ENCODE results near the gene CACNA1D. TPM values are rescaled to one million over a fixed set of nuclear protein-coding genes. Genes with fewer than 3 reads are reported as not detected.

Gene CACNA1D
- total and polyA plus RNA-seq, 2 donors: 0.57 to 0.66 TPM

DNA sequence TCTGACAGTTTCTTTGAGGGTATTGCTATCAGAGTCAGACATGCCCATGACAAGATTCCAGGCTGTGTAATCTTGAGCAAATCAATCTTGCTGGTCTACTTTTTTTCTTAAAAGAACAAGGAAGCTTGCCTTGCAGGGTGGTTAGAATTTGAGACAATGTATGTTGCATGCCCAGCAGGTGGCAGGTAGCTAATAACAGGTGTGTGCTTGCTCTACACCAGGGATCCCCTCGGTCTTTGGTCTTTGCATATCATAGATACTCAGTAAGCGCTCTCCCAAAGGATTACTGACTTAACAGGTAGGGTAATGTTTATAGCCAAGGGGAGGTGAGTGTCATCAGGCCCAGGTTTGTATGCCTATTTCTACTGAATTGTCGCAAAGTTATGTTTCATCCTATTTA is 37.3 kb downstream of the CACNA1D start:
- no peak for DNase-seq (ENCODE audit: low read depth in 6 of 9, low spot score in 9 of 9)
- WGBS: 89% methylated on average over 3 of the region's 3 CpGs

DNA sequence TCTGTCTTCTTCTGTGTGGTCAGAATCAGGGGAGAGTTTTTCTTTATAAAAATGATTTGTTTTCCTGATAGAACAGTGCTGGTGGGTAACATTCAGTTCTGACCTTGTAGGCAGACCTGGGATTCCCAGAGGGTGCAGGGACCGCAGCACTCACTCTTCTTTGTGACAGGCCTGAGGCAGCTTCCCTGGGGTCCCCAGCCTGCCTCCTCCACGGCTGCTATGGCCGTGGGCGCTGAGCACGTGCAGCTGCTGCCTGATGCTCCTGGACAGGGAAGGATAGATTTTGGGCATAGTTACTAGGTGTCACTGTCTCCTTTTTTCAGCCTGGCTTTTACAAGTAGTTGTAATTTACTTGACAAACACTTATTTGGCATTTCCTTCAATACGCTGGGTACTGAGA is 39.1 kb downstream of the CACNA1D start:
- WGBS: 96% methylated on average over 6 of the region's 6 CpGs
- DNase-seq (ENCODE audit: low read depth in 6 of 9, low spot score in 9 of 9): no peak

More for the DNA sequence above, 37.3 kb downstream of the CACNA1D start:
- no peak overlapping the region for H3K27ac ChIP-seq (ENCODE audit: low read depth in 1 of 2, low read length in 1 of 2)
- H3K9me3 ChIP-seq (ENCODE audit: control insufficient read depth in 2 of 2, insufficient read depth in 1 of 2, low read length in 1 of 2): no peaks in the 10 kb centered on the region
- H3K4me3 ChIP-seq (ENCODE audit: low read length in 2 of 2): no peak overlapping the region
- H3K36me3 ChIP-seq (ENCODE audit: control insufficient read depth in 2 of 2, insufficient read depth in 2 of 2, low read length in 1 of 2): no peaks in the 10 kb centered on the region
- peaks cover 2 to 4% of the 10 kb centered on the region in 2 donors for H3K27me3 ChIP-seq (ENCODE audit: control insufficient read depth in 2 of 2, insufficient read depth in 1 of 2, low read length in 1 of 2)
- H3K4me1 ChIP-seq (ENCODE audit: control insufficient read depth in 2 of 2, insufficient read depth in 2 of 2, low read length in 2 of 2): no peaks in the 10 kb centered on the region

DNA sequence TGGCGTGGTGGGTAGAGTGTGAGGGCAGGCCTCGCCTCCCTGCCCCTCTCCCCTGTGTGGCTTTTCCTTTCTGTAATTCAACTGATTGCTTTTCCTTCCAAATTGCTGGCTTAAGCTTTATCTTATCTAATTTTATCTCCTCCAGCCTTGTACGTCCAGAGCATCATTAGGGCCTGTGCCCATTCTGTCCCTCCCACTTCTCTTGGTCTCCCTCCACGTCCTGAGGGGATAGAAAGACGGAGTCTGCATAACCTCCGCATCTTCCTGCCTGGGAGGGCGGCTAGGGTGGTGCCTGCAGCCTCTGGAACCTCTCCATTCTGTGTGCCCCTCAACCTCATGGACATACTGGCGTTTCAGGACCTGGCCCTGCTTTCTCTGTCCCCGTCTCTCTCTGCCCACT is 39.8 kb downstream of the CACNA1D start:
- H3K27ac ChIP-seq (ENCODE audit: low read depth in 1 of 2, low read length in 1 of 2): no peak overlapping the region
- H3K4me1 ChIP-seq (ENCODE audit: control insufficient read depth in 2 of 2, insufficient read depth in 2 of 2, low read length in 2 of 2): no peaks in the 10 kb centered on the region
- H3K4me3 ChIP-seq (ENCODE audit: low read length in 2 of 2): no peak overlapping the region
- no peak for DNase-seq (ENCODE audit: low read depth in 6 of 9, low spot score in 9 of 9)
- WGBS: 92% methylated on average over 9 of the region's 9 CpGs
- no peaks in the 10 kb centered on the region for H3K36me3 ChIP-seq (ENCODE audit: control insufficient read depth in 2 of 2, insufficient read depth in 2 of 2, low read length in 1 of 2)
- peaks cover 0 to 4% of the 10 kb centered on the region in 2 donors for H3K27me3 ChIP-seq (ENCODE audit: control insufficient read depth in 2 of 2, insufficient read depth in 1 of 2, low read length in 1 of 2)
- no peaks in the 10 kb centered on the region for H3K9me3 ChIP-seq (ENCODE audit: control insufficient read depth in 2 of 2, insufficient read depth in 1 of 2, low read length in 1 of 2)

More for the DNA sequence above, 39.1 kb downstream of the CACNA1D start:
- no peak overlapping the region for H3K27ac ChIP-seq (ENCODE audit: low read depth in 1 of 2, low read length in 1 of 2)
- H3K9me3 ChIP-seq (ENCODE audit: control insufficient read depth in 2 of 2, insufficient read depth in 1 of 2, low read length in 1 of 2): no peaks in the 10 kb centered on the region
- no peaks in the 10 kb centered on the region for H3K4me1 ChIP-seq (ENCODE audit: control insufficient read depth in 2 of 2, insufficient read depth in 2 of 2, low read length in 2 of 2)
- H3K4me3 ChIP-seq (ENCODE audit: low read length in 2 of 2): no peak overlapping the region
- peaks cover 0 to 4% of the 10 kb centered on the region in 2 donors for H3K27me3 ChIP-seq (ENCODE audit: control insufficient read depth in 2 of 2, insufficient read depth in 1 of 2, low read length in 1 of 2)
- no peaks in the 10 kb centered on the region for H3K36me3 ChIP-seq (ENCODE audit: control insufficient read depth in 2 of 2, insufficient read depth in 2 of 2, low read length in 1 of 2)

DNA sequence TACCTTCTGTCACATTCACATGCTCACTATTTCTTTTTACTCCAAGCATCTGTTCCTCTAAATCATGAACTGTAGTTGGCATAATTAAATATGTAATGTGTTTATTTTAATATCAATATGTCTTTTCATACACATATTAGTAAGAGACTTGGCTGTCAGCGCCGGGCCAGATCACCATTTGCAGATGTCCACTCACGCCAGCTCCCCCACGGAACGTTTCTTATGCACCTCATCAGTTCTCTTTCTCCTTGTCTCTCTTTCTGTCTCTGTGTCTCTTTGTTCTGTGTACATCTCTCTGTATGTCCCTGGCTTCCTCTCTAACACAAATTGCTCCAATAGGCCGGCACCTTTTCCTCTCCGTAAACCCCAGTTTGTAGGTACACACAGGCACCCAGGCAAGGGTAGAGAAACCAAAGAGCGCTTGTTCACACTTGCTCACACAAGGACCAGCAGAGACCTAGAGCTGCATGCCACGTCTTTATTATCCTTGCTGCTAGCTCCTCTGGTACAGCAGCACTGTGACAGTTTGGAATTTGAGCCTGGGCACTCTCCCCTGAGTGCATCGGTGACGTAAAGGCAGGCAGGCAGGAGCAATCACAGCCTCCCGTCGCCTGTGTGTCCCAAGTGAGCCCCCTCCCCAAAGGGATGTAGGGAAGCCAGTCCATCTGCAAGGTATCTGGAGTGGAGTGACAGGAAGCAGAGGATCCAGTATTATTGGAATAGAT is 40.4 kb downstream of the CACNA1D start:
- no peak for DNase-seq (ENCODE audit: low read depth in 6 of 9, low spot score in 9 of 9)
- no peaks in the 10 kb centered on the region for H3K36me3 ChIP-seq (ENCODE audit: control insufficient read depth in 2 of 2, insufficient read depth in 2 of 2, low read length in 1 of 2)
- WGBS: 88% methylated on average over 13 of the region's 13 CpGs
- no peaks in the 10 kb centered on the region for H3K9me3 ChIP-seq (ENCODE audit: control insufficient read depth in 2 of 2, insufficient read depth in 1 of 2, low read length in 1 of 2)
- H3K27me3 ChIP-seq (ENCODE audit: control insufficient read depth in 2 of 2, insufficient read depth in 1 of 2, low read length in 1 of 2): peaks cover 0 to 4% of the 10 kb centered on the region in 2 donors
- H3K4me1 ChIP-seq (ENCODE audit: control insufficient read depth in 2 of 2, insufficient read depth in 2 of 2, low read length in 2 of 2): no peaks in the 10 kb centered on the region
- no peak overlapping the region for H3K27ac ChIP-seq (ENCODE audit: low read depth in 1 of 2, low read length in 1 of 2)
- H3K4me3 ChIP-seq (ENCODE audit: low read length in 2 of 2): no peak overlapping the region

DNA sequence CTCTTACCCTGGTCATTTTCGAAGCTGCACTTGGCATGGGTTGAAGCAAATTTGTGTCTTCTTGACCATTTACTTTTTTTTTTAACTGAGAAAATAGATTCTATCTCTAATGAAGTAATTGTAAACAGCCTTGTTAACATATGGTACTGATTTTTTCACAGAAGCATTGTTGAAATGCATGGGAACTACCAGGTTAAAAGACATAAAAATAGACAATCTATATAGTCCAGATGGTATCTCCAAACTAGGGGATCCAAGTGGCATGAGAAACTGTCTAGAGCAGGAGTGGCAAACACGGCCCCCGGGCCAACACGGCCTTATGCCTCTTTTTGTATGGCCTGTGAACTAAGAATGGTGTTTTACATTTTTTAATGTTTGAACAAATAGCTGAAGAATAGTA is 41.9 kb downstream of the CACNA1D start:
- Histone ChIP-seq H3K9me3 (ENCODE audit: control insufficient read depth in 2 of 2, insufficient read depth in 1 of 2, low read length in 1 of 2) (no peaks in the 10 kb centered on the region), H3K27me3 (ENCODE audit: control insufficient read depth in 2 of 2, insufficient read depth in 1 of 2, low read length in 1 of 2) (peaks cover 0 to 4% of the 10 kb centered on the region in 2 donors), H3K4me3 (ENCODE audit: low read length in 2 of 2) (no peak overlapping the region), H3K27ac (ENCODE audit: low read depth in 1 of 2, low read length in 1 of 2) (no peak overlapping the region), H3K4me1 (ENCODE audit: control insufficient read depth in 2 of 2, insufficient read depth in 2 of 2, low read length in 2 of 2) (no peaks in the 10 kb centered on the region), H3K36me3 (ENCODE audit: control insufficient read depth in 2 of 2, insufficient read depth in 2 of 2, low read length in 1 of 2) (no peaks in the 10 kb centered on the region)
- 91% methylated on average over 4 of the region's 4 CpGs for WGBS
- DNase-seq (ENCODE audit: low read depth in 6 of 9, low spot score in 9 of 9): no peak

DNA sequence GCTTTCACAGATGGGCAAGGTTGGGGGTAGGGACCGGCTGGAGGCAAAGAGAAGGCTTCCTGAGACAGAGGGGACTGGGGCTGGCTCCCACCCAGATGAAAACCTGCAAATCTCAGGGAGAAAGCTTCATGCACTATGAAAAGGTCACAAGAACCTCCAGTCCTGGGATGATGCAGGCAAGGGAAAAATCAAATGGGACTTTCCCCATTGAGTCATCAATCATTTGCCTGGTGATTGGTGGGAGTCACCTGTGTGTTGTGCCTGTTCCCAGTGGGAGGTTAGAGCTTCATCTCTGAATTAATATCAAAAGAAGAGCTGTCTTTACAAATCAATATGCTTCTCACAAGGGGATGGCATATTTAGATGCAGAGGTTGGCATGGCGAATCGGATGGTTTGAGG is 49.9 kb downstream of the CACNA1D start:
- no peak for DNase-seq (ENCODE audit: low read depth in 6 of 9, low spot score in 9 of 9)
- WGBS: 96% methylated on average over 3 of the region's 3 CpGs
- H3K27me3 ChIP-seq (ENCODE audit: control insufficient read depth in 2 of 2, insufficient read depth in 1 of 2, low read length in 1 of 2): no peaks in the 10 kb centered on the region
- H3K4me3 ChIP-seq (ENCODE audit: low read length in 2 of 2): no peak overlapping the region
- no peaks in the 10 kb centered on the region for H3K36me3 ChIP-seq (ENCODE audit: control insufficient read depth in 2 of 2, insufficient read depth in 2 of 2, low read length in 1 of 2)
- H3K27ac ChIP-seq (ENCODE audit: low read depth in 1 of 2, low read length in 1 of 2): no peak overlapping the region
- no peaks in the 10 kb centered on the region for H3K4me1 ChIP-seq (ENCODE audit: control insufficient read depth in 2 of 2, insufficient read depth in 2 of 2, low read length in 2 of 2)
- no peaks in the 10 kb centered on the region for H3K9me3 ChIP-seq (ENCODE audit: control insufficient read depth in 2 of 2, insufficient read depth in 1 of 2, low read length in 1 of 2)

DNA sequence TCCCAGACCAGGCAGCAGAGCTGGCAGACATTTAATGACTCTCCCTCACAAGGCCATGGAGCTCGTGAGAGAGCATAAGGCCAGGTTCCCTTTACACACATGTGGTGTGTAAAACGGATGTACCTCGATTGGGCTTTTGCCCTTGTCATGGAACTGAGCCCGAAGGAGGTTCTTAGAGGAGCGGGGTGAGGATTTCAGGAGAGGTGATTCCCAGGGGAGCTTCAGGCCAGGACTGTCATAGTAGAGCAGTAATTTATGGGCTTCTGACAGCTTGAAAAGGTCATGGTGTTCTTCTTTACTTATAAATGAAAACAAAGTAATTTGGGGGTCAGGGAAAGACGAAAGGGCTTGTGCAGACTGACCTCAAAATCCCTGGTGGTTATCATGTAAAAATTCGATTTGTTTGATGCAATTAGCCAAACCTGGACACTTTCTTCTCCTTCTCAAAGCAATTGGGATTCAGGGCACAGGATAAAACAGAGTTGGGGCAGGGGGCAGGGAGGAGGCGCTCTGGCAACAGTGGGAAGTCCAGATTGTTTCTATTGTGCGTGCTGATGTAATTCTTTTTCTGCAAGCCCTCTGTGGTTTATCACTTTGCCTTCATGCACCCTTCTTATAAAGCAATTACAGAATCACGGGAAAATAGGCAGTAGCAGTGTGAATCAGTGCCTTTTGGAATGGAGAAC is 51.0 kb downstream of the CACNA1D start:
- Histone ChIP-seq H3K9me3 (ENCODE audit: control insufficient read depth in 2 of 2, insufficient read depth in 1 of 2, low read length in 1 of 2) (no peaks in the 10 kb centered on the region), H3K27me3 (ENCODE audit: control insufficient read depth in 2 of 2, insufficient read depth in 1 of 2, low read length in 1 of 2) (no peaks in the 10 kb centered on the region), H3K4me3 (ENCODE audit: low read length in 2 of 2) (no peak overlapping the region), H3K4me1 (ENCODE audit: control insufficient read depth in 2 of 2, insufficient read depth in 2 of 2, low read length in 2 of 2) (no peaks in the 10 kb centered on the region), H3K27ac (ENCODE audit: low read depth in 1 of 2, low read length in 1 of 2) (no peak overlapping the region), H3K36me3 (ENCODE audit: control insufficient read depth in 2 of 2, insufficient read depth in 2 of 2, low read length in 1 of 2) (no peaks in the 10 kb centered on the region)
- no peak for DNase-seq (ENCODE audit: low read depth in 6 of 9, low spot score in 9 of 9)
- 94% methylated on average over 10 of the region's 10 CpGs for WGBS

DNA sequence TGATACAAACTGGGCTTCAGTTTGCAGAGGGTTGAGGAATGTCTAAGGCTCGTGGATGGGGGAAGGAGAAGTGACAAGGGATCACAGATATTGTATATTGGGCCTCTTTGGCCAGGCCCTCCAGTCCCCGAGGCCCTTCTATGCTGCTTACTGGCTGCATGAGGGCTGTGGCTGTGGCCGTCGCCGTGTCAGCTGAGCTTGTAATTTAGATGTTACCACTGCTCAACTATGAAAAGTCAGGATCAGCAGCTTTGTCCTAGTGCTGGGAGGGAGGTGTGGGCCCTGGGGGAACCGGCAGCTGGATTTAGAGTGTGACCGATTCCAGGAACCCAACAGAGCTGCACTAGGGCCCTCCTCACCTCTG is 51.6 kb downstream of the CACNA1D start:
- Histone ChIP-seq H3K4me1 (ENCODE audit: control insufficient read depth in 2 of 2, insufficient read depth in 2 of 2, low read length in 2 of 2) (no peaks in the 10 kb centered on the region), H3K27me3 (ENCODE audit: control insufficient read depth in 2 of 2, insufficient read depth in 1 of 2, low read length in 1 of 2) (no peaks in the 10 kb centered on the region), H3K36me3 (ENCODE audit: control insufficient read depth in 2 of 2, insufficient read depth in 2 of 2, low read length in 1 of 2) (no peaks in the 10 kb centered on the region), H3K4me3 (ENCODE audit: low read length in 2 of 2) (no peak overlapping the region), H3K27ac (ENCODE audit: low read depth in 1 of 2, low read length in 1 of 2) (no peak overlapping the region), H3K9me3 (ENCODE audit: control insufficient read depth in 2 of 2, insufficient read depth in 1 of 2, low read length in 1 of 2) (no peaks in the 10 kb centered on the region)
- WGBS: 87% methylated on average over 7 of the region's 7 CpGs
- DNase-seq (ENCODE audit: low read depth in 6 of 9, low spot score in 9 of 9): no peak

DNA sequence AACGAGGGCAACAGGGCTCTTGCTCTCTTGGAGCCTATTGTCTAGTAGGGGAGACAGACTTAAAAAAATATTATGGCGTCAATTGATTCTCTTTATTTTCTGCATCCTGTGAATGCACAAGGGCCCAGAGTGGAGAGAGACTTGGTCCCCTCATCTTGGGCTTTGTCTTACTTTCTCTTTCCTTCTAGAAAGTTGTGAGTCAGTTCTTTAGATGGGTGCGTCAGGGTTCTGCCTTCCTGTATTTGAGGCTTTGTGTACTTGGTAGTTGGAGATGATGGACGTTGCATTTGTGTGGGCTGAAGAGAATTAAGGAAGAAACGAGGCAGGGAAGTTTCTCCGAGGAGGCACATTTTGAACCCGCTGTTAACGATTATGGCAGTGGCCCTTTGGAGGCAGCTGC is 52.9 kb downstream of the CACNA1D start:
- 91% methylated on average over 8 of the region's 8 CpGs for WGBS
- DNase-seq (ENCODE audit: low read depth in 6 of 9, low spot score in 9 of 9): no peak
- Histone ChIP-seq H3K27me3 (ENCODE audit: control insufficient read depth in 2 of 2, insufficient read depth in 1 of 2, low read length in 1 of 2) (no peaks in the 10 kb centered on the region), H3K4me1 (ENCODE audit: control insufficient read depth in 2 of 2, insufficient read depth in 2 of 2, low read length in 2 of 2) (no peaks in the 10 kb centered on the region), H3K9me3 (ENCODE audit: control insufficient read depth in 2 of 2, insufficient read depth in 1 of 2, low read length in 1 of 2) (no peaks in the 10 kb centered on the region), H3K27ac (ENCODE audit: low read depth in 1 of 2, low read length in 1 of 2) (no peak overlapping the region), H3K4me3 (ENCODE audit: low read length in 2 of 2) (no peak overlapping the region), H3K36me3 (ENCODE audit: control insufficient read depth in 2 of 2, insufficient read depth in 2 of 2, low read length in 1 of 2) (no peaks in the 10 kb centered on the region)
